ENCODE results near the gene ULK3.
A peak's percentile ranks its signal among the peaks of the same experiment; 100 is the strongest.

The ULK3 gene

DNA sequence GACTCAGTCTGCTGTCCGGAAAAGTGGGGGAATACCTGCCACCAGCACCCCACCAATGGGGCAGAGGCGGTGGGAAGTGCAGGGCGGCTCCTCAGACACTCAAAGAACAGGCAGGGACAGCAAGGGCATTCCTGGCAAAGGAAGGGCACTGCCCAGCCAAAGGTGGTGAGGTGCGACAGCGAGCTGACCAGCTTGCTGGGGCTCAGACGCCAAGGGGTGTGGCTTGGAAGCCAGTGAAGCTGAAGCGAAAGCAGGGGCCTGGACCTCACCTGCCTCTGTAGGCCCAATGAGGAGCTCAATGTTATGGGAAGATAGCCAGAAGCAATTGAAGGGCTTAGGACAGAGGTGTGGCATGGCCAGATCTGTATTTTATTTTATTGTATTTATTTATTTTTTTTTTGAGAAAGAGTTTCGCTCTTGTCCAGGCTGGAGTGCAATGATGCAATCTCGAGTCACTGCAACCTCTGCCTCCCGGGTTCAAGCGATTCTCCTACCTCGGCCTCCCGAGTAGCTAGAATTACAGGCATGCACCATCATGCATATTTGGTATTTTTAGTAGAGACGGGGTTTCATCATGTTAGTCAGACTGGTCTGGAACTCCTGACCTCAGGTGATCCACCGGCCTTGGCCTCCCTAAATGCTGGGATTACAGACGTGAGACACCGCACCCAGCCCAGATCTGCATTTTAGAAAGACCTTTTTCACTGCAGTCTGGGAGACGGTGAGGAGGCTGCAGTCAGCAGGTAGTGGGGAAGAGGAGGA is 34.7 kb downstream of the ULK3 start:
- no peak for DNase-seq
- in situ Hi-C loops (cut with HindIII; ENCODE audit: low pct_ligation_motif_present, low sequenced_read_pairs) = no loop called here
- TF ChIP-seq, protein P1, sequence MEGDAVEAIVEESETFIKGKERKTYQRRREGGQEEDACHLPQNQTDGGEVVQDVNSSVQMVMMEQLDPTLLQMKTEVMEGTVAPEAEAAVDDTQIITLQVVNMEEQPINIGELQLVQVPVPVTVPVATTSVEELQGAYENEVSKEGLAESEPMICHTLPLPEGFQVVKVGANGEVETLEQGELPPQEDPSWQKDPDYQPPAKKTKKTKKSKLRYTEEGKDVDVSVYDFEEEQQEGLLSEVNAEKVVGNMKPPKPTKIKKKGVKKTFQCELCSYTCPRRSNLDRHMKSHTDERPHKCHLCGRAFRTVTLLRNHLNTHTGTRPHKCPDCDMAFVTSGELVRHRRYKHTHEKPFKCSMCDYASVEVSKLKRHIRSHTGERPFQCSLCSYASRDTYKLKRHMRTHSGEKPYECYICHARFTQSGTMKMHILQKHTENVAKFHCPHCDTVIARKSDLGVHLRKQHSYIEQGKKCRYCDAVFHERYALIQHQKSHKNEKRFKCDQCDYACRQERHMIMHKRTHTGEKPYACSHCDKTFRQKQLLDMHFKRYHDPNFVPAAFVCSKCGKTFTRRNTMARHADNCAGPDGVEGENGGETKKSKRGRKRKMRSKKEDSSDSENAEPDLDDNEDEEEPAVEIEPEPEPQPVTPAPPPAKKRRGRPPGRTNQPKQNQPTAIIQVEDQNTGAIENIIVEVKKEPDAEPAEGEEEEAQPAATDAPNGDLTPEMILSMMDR (IDR thresholded peaks at IDR 0.05; ENCODE audit: low read depth, low read length, missing control alignments) = no peak
- Histone ChIP-seq H3K27me3 (replicated peaks) (no peaks in the 10 kb centered on the region), H3K4me3 (ENCODE audit: low read depth, low read length) (no peak overlapping the region), H3K36me3 (replicated peaks) (peaks cover 9% of the 10 kb centered on the region), H3K27ac (no peak overlapping the region)

DNA sequence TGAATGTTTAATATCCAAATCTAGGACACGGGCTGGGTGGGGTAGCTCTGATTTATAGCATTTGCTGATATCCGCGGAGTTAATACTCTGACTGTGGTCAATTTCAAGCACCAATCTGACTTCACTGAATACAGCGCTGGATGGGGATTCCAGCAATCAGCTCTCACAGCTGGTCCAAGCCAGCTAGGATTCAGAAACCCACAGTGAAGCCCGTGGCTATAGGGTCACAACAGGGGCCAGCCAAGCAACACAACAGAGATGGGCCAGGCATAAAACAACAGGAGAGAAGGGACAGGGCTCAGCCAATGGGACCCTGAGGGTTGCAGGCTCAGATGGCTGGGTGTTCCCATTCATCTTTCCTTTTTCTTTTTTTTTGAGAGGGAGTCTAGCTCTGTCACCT is 35.7 kb downstream of the ULK3 start:
- peak; percentile 14 for DNase-seq
- Histone ChIP-seq H3K27me3 (replicated peaks) (no peaks in the 10 kb centered on the region), H3K27ac (no peak overlapping the region), H3K4me3 (ENCODE audit: low read depth, low read length) (no peak overlapping the region), H3K36me3 (replicated peaks) (peaks cover 17% of the 10 kb centered on the region)
- TF ChIP-seq, protein P1 (IDR thresholded peaks at IDR 0.05; ENCODE audit: low read depth, low read length, missing control alignments) = no peak
- in situ Hi-C loops (cut with HindIII; ENCODE audit: low pct_ligation_motif_present, low sequenced_read_pairs) = no loop called here

DNA sequence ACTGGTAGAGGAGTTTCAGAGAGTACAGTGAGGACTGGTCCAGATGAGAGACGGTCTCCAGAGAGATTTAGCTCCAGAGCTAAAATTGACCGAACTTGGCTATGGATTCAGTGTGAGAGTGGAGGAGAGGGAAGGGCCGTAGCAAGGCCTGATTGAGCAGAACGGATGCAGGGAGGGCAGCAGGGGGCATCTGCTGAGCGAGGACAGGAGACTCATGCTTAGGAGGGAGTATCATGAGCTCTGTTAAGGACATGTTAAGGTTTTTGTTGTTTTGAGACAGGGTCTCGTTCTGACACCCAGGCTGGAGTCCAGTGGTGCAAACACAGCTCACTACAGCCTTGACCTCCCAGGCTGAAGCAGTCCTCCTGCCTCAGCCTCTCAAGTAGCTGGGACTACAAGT is 38.0 kb downstream of the ULK3 start:
- Histone ChIP-seq H3K4me3 (ENCODE audit: low read depth, low read length) (no peak overlapping the region), H3K27me3 (replicated peaks) (no peaks in the 10 kb centered on the region), H3K36me3 (replicated peaks) (peaks cover 38% of the 10 kb centered on the region), H3K27ac (no peak overlapping the region)
- in situ Hi-C loops (cut with HindIII; ENCODE audit: low pct_ligation_motif_present, low sequenced_read_pairs) = no loop called here
- DNase-seq = no peak
- TF ChIP-seq, protein P1 (IDR thresholded peaks at IDR 0.05; ENCODE audit: low read depth, low read length, missing control alignments) = no peak

DNA sequence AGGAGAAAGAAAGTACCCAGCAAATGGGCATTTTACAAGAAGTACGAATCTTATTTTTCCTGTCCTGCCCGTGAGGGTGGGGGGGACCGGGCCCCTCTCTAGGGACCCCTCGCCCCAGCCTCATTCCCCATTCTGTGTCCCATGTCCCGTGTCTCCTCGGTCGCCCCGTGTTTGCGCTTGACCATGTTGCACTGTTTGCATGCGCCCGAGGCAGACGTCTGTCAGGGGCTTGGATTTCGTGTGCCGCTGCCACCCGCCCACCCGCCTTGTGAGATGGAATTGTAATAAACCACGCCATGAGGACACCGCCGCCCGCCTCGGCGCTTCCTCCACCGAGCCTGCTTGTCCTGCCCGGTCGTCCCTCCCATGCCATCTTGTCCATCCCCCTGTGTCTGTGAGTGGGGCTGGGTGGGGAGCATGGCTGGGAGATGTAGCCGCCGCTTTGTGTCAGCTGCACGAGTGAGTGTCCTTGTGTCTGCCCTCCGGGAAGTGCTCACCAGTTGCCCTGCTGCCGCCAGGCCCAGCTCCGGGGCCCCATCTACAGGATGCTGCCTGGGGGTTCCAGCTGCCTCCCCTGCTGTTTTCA is 40.0 kb downstream of the ULK3 start:
- in situ Hi-C loops (cut with HindIII; ENCODE audit: low pct_ligation_motif_present, low sequenced_read_pairs) = no loop called here
- H3K27me3 ChIP-seq (replicated peaks) = no peaks in the 10 kb centered on the region
- H3K36me3 ChIP-seq (replicated peaks) = peaks cover 50% of the 10 kb centered on the region
- TF ChIP-seq, protein P1 (IDR thresholded peaks at IDR 0.05; ENCODE audit: low read depth, low read length, missing control alignments) = no peak
- no peak overlapping the region for H3K4me3 ChIP-seq (ENCODE audit: low read depth, low read length)
- no peak for DNase-seq
- H3K27ac ChIP-seq = no peak overlapping the region

DNA sequence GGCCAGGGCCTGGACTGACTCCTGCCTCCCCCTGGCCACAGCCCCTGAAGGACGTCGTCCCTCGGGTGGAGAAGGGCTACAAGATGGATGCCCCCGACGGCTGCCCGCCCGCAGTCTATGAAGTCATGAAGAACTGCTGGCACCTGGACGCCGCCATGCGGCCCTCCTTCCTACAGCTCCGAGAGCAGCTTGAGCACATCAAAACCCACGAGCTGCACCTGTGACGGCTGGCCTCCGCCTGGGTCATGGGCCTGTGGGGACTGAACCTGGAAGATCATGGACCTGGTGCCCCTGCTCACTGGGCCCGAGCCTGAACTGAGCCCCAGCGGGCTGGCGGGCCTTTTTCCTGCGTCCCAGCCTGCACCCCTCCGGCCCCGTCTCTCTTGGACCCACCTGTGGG is 40.7 kb downstream of the ULK3 start:
- Histone ChIP-seq H3K4me3 (ENCODE audit: low read depth, low read length) (no peak overlapping the region), H3K36me3 (replicated peaks) (peaks cover 50% of the 10 kb centered on the region), H3K27ac (no peak overlapping the region), H3K27me3 (replicated peaks) (no peaks in the 10 kb centered on the region)
- TF ChIP-seq, protein P1 (IDR thresholded peaks at IDR 0.05; ENCODE audit: low read depth, low read length, missing control alignments) = no peak
- no peak for DNase-seq
- in situ Hi-C loops (cut with HindIII; ENCODE audit: low pct_ligation_motif_present, low sequenced_read_pairs) = no loop called here

Measured in brain microvascular endothelial cell (primary cell).